Activated CD4-positive, alpha-beta T cell treated with anti-CD3 and anti-CD28 coated beads, Interleukin-2, amount 50 U/mL, for 24 hours (primary cell): Measurements from ENCODE around the gene NT5C2.

Source experiments
- DNase-seq, 2 donors: peaks; one replicate each; pipeline ENCODE4 v3.0.0-alpha.2; 2020; ENCODE audit warnings: low read depth in 1 of 2, low spot score in 1 of 2

The NT5C2 gene

DNA sequence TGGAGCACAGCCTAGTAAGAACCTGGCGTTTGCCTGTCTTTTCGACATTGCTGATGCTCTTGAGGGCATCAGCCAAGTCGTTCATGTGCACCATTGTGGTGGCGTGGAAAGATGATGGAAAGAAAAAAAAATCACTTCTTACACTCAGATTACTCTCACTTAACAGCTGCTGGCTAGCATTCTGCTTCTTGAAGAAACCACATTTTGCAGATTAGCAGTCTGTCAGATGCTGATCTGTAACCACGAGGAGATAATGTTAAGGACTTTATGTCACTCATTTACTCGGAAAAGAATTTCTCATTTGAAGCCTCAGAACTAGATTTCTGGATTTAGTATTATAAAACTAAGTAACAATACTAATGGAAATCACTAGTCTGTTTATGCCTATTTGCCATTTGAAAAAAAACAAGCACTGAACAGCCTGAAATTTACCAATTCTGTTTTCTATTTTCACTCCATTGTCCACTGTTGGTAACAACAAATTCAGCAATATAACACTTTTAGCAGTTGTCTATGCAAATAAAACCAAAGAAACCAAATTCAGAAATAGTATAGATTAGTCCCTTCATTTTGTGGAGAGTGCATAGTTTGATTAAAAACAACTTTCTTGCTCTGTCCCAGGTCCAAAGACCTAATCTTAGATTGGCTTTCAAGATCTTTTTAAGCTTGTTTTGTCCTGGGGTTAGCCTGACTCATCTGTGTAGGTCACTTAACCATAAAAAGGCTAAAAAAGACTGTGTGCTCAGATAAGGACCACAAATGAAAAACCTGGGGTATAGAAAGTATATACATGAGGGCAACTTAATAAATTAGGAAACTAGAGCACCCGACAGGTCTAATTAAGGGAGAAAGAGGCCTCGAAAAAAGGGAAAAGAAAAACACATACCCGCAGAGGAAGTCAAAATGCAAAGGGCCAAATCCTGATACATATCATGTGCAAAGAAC lies 67.5 kb downstream of the NT5C2 start:
- DNase-seq: no peak

DNA sequence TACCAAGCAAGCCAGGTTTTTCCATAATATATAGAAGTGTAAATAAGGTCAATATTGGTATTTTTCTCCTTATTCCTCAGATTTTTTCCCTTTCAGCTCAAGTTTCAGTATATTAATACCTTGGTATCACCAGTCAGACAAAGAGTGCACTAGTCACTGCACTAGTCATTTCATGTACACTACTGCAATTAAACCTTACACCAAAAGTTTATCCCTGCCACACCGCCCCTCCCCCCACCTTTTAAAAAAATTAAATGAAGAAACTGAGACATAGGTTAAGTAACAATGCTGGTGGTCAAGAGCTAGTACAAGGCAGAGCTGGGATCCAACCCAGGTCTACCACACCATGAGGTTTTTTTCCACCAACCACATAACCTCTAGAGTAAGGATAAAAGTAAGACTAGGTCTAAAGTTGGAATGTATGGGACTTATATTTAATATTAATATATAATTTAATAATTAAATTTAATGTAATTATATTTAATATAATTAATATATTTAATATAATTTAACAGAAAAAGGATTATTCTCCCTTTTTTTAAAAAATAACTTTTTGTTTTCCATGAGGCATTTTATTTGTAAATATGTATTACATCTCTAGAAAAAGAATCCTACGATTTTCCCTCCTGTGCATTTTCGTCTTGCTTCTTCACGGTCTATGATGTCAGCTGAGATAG lies 68.5 kb downstream of the NT5C2 start:
- DNase-seq: no peak

DNA sequence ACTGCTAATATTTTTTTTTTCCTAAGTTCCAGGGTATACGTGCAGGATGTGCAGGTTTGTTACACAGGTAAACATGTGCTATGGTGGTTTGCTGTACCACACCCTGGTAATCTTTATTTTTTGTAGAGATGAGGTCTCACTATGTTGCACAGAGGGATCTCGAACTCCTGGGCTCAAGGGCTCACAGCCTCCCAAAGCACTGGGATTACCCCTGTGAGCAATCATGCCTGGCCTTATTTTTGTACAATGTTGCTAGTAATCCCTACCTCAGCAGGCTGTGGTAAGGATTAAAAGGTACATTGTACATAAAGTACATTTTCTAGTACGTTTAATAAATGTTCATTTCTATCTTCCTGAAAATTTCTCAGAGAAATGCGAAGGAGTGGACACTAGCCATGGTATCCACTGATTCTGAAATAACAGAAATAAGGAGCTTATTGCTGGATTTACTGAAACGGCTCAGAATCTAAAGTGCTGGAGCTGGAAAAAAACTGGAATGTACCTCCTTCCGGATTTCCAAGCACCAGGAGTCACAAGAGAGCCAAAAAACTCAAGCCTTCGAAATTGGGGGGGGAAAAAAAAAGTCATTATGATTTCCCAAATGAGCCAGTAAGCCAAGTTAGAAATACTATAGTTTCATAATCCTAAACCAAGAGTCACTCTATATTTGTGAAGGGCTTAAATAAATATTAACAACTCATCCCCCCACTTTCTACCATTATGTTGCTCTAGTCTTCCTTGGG lies 69.6 kb downstream of the NT5C2 start:
- DNase-seq: no peak

DNA sequence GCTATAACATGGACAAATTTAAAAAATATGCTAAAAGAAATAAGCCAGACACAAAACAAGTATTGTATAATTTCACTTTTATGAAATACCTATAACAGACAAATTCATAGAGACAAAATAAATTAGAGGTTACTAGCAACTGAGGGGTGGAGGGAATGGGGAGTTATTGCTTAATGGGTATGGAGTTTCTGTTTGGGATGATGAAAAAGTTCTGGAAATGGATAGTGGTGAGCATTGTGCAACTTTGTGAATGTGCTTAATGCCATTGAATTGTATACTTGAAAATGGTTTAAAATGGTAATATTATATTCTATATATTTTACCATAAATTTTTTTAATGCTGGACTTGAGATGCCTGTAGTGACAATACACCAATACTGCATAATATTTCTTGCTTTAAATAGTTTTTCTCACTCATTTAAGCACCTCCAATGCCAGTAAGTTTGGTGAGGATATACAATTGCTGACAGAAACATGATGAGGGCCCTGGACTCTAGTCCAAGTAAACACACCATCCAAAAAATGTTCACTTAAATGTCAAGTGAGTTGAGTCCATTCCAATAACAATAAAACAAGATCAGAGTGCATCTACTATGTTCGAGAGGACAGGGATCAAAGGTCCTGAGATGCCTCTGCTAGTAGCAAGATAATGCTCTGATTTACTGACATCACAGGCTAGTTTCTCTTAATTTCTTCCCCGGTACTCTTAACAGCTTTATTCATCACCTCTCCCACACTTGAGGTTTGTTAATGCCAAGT lies 71.9 kb downstream of the NT5C2 start:
- DNase-seq: no peak

DNA sequence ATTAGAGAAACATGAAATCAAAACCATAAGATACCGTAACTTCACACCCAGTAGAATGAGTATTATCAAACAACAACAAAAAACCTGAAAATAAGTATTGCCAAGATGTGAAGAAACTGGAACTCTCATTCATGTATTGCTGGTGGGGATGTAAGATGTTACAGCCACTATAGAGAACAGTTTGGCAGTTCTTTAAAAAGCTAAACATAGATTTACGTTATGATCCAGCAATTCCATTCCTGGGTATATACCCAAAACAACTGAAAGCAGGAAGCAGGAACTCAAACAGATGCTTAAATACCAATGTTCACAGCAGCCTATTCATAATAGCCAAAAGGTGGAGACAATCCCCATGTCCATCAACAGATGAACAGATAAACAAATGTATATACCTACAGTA lies 72.5 kb downstream of the NT5C2 start:
- no peak for DNase-seq

DNA sequence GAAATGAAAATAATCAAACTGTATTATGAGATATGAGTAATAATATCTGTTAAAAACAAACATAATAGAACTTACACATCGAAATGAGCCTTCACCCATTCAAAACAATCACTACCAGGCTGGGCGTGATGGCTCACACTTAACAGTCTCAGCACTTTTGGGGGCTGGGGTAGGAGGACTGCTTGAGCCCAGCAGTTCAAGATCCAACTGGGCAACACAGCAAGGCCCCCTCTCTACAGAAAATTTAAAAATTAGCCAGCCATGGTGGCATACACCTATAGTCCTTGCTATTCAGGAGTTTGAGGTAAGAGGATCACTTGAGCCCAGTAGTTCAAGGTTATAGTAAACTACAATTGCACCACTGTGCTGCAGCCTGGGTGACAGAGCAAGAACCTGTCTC lies 75.8 kb downstream of the NT5C2 start:
- DNase-seq: no peak

DNA sequence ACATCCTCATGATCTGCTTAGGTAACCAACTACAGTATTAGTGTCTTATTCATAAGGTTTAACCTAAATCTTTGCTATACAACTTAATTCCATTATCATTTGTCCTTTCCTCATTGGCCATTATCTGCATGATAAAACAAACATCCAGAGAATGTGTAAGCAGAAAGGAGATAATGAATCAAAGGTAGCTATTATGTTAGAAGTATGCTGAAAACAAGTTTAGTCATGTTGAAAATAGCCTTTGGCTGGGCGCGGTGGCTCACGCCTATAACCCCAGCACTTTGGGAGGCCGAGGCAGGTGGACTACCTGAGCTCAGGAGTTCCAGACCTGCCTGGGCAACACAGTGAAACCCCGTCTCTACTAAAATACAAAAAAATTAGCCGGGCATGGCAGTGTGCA lies 78.2 kb downstream of the NT5C2 start:
- no peak for DNase-seq

DNA sequence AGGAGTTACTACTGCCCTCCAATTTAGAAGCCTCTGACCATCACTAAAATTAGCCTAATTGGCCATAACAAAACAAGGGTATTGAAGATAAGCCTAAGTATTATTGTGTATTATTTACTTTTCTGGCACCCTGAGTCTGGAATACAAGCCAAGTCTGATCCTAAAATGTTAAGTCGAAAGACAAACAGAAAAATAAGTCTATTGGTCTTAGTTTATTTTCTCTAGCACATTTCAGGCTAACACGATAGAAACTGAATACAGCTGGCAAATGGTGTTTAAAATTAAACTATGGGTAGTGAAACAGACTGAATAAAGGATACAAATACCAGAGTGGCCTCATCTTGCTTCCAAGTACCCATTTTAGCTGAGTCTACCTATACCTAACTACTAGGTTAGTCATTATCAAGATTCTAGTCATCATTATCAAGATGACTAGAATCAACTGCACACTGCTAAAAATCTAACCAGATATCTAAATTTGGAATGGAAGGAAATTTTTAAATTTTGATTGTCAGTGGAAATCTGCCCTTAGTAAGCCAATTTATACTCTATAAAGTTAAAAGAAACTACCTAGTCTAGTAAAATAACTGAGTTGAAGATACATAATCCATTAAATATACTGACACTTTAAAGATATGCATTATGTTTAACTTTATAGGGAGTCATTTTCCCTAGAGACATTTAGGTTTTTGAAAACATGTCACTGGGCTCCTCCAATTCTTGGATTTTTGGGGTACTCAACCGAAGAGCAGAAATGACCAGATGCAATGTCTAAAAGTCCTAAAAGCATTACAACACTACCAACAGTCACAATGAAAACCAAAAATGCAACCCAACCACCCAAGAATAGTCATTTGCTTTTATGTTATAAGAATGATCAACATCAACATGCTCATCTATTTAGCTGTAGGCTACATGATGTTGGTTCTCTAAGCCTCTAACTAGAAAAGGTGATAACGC lies 80.9 kb downstream of the NT5C2 start:
- DNase-seq: no peak

DNA sequence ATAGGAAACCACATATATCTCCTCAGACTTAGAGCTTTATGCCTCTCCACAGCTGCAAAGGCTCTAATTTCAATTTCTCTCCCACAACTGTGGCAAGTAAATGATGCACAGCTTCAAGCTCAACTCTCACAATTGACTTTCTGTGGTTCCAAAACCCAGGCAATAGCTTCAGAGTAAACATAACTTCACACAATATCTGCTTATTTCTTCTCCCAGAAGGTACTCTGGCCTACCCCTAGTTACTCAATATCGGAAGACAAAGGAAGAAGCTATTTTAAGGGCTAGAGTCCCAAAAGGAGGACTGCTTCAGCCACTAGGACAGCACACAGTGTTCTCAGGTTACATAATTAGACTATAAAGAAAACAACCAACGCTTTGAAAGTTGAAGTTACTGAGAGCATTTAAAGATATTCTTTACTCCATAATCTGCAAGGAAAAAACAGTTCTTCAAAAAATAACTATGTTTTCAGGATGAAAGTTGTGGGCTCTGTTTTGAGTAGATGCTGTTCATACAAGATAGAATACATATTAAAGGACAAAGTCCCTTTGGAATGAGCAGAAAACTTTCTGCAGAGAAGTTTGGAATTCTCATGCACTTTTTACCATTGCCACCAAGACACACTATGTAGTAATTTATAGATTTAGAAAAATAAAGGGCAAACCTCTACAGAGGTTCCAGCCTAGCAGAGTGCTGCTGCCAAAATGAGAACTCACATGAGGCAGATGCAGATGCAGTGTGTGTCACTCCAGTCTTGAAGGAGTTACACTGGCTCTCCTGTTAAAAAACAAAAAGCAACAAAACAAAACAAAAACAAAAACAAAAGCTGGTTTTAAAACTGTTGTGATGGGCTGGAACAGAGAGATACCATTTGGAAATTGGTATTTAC lies 81.8 kb downstream of the NT5C2 start:
- no peak for DNase-seq

DNA sequence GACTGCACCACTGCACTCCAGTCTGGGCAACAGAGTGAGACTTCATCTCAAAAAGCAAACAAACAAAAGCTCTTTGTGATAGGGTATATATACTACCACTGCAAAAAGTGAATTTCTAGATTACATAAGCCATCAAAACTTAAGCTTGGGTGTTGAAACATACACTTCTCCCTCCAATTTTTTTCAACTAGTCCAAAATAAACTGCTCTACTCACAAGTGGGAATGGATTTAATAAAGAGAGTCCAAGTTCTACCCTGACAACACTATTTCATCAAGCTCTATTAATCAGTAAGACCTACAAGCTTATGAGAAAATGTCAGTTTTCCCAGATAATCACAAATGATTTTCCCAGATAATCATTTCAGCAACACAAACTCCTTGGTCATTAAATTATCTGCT lies 82.7 kb downstream of the NT5C2 start:
- no peak for DNase-seq

DNA sequence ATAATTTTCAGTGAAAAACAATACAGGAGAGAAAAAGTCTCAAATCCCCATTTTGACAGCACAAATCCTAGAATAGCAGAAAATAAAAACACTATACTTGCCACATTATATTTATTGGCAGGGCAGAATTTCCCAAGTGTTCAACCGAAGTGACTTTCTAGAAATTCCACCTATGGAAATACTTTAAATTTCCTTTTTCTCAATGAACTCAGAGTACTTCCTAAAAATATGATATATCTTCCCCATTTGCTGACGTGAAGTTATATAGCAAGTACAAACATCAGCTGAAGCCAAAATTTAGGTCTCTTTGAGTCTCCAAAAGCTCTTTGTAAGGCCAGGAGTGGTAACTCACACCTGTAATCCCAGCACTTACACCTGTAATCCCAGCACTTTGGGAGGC lies 83.3 kb downstream of the NT5C2 start:
- no peak for DNase-seq

DNA sequence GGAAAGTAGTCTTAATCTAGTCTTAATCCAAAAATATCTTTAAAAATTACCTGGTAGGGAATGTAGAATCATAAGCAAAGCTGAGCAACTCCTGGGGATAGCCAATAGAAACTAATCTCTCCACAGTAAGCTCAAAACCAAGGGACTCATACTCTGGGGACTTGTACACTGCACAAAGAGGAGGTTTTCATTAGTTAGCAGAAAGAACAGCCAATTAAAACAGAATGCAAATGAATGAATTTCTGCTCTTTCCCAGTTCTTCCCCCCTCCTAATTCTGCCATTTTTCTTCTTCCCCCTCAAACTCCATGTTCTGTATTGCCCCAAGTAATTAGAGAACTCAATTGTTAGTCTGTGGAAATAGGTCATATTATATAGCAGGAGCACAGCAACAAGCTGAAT lies 86.5 kb downstream of the NT5C2 start:
- no peak for DNase-seq

DNA sequence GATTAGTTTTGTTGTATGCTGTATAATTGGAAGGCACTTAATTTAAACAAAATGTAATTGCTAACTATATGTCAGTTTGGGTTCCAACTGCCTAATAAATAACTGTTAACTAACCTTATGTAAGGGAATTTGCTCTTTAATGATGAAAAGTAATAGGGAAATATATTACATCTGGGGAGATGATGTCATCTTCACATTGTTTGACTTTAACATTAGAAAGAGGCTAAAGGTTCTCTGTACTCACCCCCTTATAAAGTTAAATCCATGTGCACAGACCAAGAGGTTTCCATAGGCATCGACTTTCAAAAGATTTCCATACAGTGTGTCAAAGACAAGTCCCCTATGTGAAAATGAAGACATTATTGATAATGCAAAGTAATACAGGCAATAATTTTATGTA lies 87.6 kb downstream of the NT5C2 start:
- DNase-seq: no peak

DNA sequence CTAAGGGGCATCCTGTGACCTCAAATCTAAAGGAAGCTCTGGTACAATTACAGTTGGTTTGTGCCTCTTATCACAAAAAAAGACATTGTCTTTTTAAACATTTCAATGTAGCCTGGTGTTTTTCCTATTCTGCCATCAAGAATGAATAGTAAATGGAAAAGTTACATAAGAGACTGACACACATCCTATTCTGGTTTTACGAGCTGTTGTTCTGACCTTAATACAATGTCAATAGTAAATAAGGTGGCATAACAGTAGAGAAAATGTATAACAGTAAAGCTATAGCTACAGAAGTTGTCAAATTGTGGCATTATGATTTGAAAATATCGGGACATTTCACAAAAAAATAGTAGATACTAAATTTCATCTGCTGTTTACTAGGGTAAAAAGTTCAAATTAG lies 88.4 kb downstream of the NT5C2 start:
- DNase-seq: no peak

DNA sequence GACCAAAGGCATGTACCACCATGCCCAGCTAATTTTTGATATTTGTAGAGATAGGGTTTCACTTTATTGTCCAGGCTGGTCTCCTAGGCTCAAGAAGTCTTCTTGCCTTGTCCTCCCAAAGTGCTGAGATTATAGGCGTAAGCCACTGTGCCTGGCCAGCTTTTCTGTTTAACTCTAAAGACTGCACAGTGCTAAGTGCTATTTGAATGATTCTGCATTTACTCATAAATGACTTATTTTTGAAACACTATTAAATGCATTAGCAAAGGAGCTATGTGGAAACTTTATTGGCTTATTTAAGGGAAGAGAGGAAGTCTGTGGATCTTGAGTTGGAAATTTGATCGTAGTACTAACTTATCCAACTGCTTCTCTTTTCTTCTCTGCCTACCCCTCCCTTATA lies 89.1 kb downstream of the NT5C2 start:
- no peak for DNase-seq

DNA sequence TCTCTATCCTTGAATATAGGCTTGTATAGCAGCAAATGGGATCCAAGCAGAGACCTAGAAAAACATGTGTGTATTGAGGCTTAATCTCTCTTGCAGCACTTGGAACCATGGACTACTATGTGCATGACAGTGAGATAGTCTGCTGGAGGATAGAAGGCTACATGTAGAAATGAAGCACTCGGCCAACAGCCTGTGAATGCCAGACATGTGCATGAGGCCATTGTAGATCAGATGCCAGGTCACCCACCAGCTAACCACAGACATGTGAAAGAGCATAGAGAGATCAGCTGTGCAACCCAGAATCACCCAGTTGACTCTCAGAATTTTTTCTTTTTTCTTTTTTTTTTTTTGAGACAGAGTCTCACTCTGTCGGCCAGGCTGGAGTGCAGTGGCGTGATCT lies 90.9 kb downstream of the NT5C2 start:
- no peak for DNase-seq

DNA sequence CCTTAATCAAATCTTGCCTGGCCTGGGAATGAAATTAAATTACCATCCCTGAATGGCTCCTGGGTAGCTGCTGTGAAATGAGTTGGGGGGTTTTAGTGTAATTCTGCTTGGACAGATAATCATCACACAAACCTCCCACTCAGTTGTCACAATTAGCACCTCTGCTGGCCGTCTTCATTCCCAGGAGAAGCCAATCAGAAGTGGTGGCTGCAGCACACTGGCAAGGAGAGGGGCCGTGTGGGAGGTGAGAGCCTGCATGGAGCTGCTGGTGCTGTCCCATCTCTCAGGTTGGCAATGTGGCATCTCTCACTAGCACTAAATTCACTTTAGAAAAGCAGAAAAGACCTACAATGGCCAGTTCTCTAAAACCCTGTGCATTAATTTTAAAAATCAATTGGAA lies 92.5 kb downstream of the NT5C2 start:
- DNase-seq: no peak

DNA sequence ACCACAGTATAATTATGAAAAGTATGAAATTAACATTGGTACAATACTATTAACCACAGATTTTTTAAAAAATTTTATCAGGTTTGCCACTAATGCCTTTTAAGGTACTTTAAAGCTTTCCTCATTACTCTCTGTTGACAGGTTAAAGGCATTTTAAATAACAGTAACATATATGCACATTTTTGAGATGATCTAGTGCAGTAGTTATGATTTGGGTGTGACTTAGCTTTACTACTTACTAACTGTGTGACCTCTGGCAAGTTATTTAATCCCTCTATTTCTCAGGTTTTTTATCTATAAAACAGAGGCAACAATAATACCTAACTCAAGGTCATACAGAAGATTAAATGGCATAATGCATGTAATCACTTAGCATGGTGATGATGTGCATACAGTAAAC lies 94.8 kb downstream of the NT5C2 start:
- no peak for DNase-seq

DNA sequence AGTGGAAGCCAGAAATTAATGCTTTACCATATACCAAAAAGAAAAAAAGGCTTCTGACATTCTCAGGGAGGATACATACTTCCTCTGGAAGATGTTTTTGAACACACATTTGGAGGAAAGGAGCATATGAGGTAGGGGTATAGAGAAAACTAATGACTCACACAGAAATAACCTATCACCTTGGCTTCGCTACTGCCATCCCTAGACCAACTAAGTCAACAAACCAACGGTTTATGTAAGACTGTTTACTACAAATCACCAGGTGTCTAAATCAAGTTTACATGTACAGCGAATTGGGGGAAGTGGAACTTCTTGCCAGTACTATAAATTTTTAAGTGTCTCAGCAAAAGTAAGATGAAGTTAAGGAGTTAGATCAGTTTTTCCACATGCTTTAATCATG lies 96.9 kb downstream of the NT5C2 start:
- DNase-seq: no peak
